ENCODE results near the gene ATXN1. TPM values are rescaled to one million over a fixed set of nuclear protein-coding genes. Genes with fewer than 3 reads are reported as not detected.
"Not testable (repeated sequence)": the region's sequence is repeated elsewhere in the genome, so short reads cannot be mapped to it uniquely, and the experiment has no call there.

Gene ATXN1
- total RNA-seq, 4 donors from 2014 or later, result 42.4 to 74.9 (median 52.1) TPM

GRCh38 chr6:16540804-16541752, 220.2 kb downstream of the ATXN1 start:
- no peak for TF ChIP-seq POLR2AphosphoS5 (IDR thresholded peaks at IDR 0.05)
- no peak for TF ChIP-seq POLR2A (IDR thresholded peaks at IDR 0.05; ENCODE audit: low read depth)
- TF ChIP-seq EP300 (IDR thresholded peaks at IDR 0.05), result no peak
- no peak for TF ChIP-seq CTCF (IDR thresholded peaks at IDR 0.05)
- 90% methylated on average over 14 of the region's 14 CpGs for WGBS
- Histone ChIP-seq H3K4me1 (peaks cover 9 to 36% (median 12%) of the 10 kb centered on the region in 4 donors), H3K36me3 (no peaks in the 10 kb centered on the region), H3K27ac (replicated peaks in 1 of 4) (no peak overlapping the region), H3K4me3 (no peak overlapping the region), H3K27me3 (no peaks in the 10 kb centered on the region), H3K9me3 (no peaks in the 10 kb centered on the region)
- DNase-seq (ENCODE audit: extremely low spot score), result no peak
- intact Hi-C loops (cut with DNase I), result no loop called here

DNA sequence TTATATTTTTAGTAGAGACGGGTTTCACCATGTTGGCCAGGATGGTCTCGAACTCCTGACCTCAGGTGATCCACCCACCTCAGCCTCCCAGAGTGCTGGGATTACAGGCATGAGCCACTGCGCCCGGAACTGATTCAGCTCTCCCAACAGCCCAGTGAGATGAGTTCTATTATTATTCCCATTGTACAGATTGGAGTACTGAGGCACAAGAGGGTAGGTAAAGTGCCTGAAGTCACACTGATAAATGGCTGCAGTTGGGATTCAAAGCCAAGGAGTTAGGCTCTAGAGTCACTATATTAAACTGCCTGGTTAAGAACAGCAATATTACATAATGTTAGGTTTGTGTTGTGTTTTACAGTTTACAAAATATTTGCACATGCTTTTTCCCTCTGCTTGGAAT, 220.9 kb downstream of the ATXN1 start:
- H3K36me3 ChIP-seq; intact Hi-C loops (cut with DNase I); H3K27me3 ChIP-seq; H3K9me3 ChIP-seq; H3K4me3 ChIP-seq; H3K27ac ChIP-seq (replicated peaks in 1 of 4); DNase-seq (ENCODE audit: extremely low spot score): not testable (repeated sequence)
- peaks cover 9 to 36% (median 12%) of the 10 kb centered on the region in 4 donors for H3K4me1 ChIP-seq
- WGBS, result 98% methylated on average over 4 of the region's 4 CpGs

DNA sequence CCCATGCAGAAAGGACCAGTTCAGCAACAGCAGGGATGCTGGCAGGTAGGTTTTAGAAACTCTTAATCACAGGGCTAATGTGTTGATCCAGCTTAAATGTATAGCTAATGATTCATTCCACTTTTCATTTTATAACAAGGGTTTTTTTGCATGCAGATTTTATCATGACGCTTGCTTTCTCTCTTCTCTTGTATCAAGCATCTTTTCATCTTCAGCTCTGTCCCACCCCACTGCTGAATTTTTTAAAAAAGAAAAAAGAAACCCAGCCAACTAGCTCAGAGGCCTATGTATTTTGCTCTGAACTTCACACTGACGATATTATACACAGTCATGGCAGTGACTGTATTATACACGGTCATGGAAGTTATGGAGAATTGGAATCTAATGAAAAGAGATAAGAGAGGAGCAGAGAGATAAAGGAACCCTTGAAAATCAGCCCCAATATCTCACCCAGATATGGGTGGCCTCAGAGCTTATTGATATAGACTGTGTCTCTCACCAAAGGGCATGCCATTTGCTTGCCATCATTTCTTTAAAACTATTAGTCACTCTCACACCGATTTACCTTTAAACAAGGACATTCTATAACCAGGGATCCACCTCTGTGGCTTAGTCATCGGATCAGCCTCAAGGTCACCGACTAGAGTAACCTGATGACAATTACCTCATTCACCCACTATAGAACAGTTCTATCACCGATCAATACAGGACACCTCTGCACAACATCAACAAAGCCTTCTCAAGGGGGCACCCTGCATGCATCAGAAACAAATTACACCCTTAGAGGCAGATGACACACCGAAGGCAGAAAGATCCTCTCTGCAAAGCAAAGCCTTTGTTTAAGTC, 222.0 kb downstream of the ATXN1 start:
- intact Hi-C loops (cut with DNase I), result no loop called here
- H3K36me3 ChIP-seq, result no peaks in the 10 kb centered on the region
- no peak overlapping the region for H3K4me3 ChIP-seq
- H3K9me3 ChIP-seq, result no peaks in the 10 kb centered on the region
- no peak for DNase-seq (ENCODE audit: extremely low spot score)
- H3K4me1 ChIP-seq, result peaks cover 5 to 26% (median 5%) of the 10 kb centered on the region in 4 donors
- H3K27me3 ChIP-seq, result no peaks in the 10 kb centered on the region
- no peak overlapping the region for H3K27ac ChIP-seq (replicated peaks in 1 of 4)
- TF ChIP-seq POLR2AphosphoS5 (IDR thresholded peaks at IDR 0.05) (no peak), EP300 (IDR thresholded peaks at IDR 0.05) (no peak), POLR2A (IDR thresholded peaks at IDR 0.05; ENCODE audit: low read depth) (no peak), CTCF (IDR thresholded peaks at IDR 0.05) (no peak)
- 89% methylated on average over 8 of the region's 8 CpGs for WGBS

GRCh38 chr6:16535564-16535963, 225.7 kb downstream of the ATXN1 start:
- H3K9me3 ChIP-seq, result no peaks in the 10 kb centered on the region
- intact Hi-C loops (cut with DNase I), result no loop called here
- 91% methylated on average over 5 of the region's 5 CpGs for WGBS
- H3K27me3 ChIP-seq, result no peaks in the 10 kb centered on the region
- H3K4me1 ChIP-seq, result no peaks in the 10 kb centered on the region
- H3K36me3 ChIP-seq, result no peaks in the 10 kb centered on the region
- no peak overlapping the region for H3K4me3 ChIP-seq
- no peak for DNase-seq (ENCODE audit: extremely low spot score)
- no peak overlapping the region for H3K27ac ChIP-seq (replicated peaks in 1 of 4)
- TF ChIP-seq POLR2A (IDR thresholded peaks at IDR 0.05; ENCODE audit: low read depth), result no peak
- TF ChIP-seq POLR2AphosphoS5 (IDR thresholded peaks at IDR 0.05), result no peak
- TF ChIP-seq EP300 (IDR thresholded peaks at IDR 0.05), result no peak
- no peak for TF ChIP-seq CTCF (IDR thresholded peaks at IDR 0.05)

GRCh38 chr6:16533721-16534136, 227.5 kb downstream of the ATXN1 start:
- Histone ChIP-seq H3K4me3 (no peak overlapping the region), H3K27ac (replicated peaks in 1 of 4) (no peak overlapping the region), H3K4me1 (no peaks in the 10 kb centered on the region), H3K27me3 (no peaks in the 10 kb centered on the region), H3K9me3 (no peaks in the 10 kb centered on the region), H3K36me3 (no peaks in the 10 kb centered on the region)
- TF ChIP-seq POLR2AphosphoS5 (IDR thresholded peaks at IDR 0.05), result no peak
- intact Hi-C loops (cut with DNase I), result no loop called here
- DNase-seq (ENCODE audit: extremely low spot score), result no peak
- 91% methylated on average over 6 of the region's 6 CpGs for WGBS
